ENCODE results near the gene SPEF1.

SPEF1 gene

DNA sequence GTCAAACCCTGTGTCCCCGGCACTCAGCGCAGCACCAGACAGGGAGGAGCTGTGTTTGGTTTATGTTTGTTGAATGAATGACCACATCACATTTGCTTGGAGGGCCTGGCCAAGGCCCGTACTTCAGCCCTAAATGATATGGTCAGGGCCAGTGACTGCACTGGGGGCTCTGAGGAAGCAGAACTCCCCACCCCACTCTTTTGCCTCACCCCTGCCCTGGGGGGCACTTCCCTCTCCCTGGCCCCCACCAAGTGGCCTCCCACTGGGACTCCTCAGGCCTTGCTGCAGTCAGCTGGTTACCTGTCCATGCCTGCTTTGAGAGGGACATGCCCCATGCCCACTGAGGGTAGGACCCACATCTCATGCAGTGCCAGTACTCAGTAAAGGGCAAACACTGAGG lies 16.6 kb downstream of the SPEF1 start:
- no peak for DNase-seq

DNA sequence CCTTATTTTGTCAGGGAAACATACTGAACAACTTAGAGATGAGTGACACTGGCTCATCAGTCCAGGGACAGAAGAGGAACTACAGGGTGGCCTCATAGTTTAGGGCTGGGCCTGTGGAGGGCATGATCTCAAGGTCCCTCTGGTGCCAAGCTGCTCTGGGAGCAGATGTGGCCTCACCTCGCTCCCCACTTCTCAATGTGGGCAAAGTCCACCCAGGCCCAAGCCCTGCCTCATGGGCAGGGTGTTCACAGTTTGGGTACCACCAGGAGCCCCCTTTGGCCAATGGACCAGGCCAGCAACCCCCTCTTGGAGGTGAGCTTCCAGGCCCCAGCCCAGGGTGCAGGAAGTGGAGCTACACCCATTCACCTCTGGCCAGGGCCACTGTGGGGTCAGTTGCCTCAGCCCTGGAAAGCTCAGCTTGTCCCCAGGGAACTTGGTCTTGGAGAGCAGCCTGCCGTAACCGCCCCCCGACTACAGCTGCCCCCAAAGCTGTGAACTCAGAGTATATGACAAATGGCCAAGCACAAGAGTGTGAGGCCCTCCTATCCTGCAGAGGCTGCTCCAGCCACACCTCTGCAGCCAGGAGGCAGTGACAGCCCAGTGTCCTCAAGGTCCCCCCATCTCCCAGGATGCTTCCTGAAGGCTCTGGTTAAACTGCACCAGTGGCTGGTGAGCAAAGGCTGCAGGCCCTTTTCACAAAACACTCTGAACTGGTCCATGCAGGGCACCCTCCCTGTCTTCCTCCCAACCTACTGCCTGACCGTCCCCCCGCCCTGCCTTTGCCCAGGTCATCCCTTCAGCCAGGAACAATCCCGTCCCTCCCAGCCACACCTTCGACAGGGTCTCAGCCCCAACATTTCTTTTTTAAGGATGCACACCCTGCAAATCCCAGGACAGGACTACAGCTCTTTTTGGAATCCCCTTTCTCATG lies 17.3 kb downstream of the SPEF1 start:
- no peak for DNase-seq

DNA sequence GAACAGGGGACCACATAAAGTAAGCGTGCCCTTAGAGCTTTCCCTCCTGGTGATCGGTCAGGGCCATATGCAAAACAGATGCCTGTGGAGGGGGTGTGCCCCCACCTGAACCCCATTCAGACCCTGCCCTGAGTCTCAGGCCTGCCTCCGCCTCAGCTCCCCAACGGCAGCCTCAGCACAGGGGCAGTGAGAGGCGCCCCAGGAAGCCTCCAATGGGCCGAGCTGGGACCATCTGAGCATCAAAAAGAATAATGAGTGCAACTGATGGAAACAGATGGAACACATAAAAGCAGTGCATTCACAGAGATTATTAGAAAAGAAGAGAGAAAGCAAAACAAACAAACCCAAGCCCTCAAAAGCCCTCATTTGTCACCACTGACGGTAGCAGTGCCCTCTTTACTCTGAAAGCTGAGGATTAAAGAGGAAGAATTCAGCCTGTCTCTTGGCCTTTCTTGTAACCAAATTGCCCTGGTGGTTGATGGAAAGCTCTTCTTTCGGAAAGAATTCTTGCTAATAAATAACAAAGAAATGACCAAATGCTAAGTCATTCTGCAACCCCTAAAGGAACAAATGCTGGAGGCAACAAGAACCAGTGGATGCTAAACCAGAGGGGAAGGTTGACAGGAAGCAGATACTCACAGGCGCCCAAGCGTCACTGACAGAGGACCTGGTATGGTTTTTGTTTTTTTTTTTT lies 20.4 kb downstream of the SPEF1 start:
- DNase-seq: no peak

DNA sequence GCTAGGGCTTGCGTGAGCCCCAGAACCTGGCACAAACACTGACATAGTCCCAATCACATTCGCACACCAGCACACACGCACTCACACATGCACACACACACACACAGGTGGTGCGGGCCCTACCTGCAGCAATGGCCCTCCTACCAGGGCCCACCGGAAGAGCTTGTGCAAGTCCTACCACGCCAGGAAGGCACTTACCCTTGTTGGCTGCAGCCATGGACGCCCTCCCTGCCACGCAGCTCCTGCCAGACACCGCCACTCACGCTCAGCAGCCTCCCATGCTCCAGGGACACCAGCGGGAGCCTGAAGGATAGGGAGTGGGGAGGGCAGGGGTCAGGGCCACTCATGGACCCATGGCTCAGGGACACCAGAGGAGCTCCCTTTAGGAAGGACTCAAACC lies 21.4 kb downstream of the SPEF1 start:
- DNase-seq: no peak

DNA sequence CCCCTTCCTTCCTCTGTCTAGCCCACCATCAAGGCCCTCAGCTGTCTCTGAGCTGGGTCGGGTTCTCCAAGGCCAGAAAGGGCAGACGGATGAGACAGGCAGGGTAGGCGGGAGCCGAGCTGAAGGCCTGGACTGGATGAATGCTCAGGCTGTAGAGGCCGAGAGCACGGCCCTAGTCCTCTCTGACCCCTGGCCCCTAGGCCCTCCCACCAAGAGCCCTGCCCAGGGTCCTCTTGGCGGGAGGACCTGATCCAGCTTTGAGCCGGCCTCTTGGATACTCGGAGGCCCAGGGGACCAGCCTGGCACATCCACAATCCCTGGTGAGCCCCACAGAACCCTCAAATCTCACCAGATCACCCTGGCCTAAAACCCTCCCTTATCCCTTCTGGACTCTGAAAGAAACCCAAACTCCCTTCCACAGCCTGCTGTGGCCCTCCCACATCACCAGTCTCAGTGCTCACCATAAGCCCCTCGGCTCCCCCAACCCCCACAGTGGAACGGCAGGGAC lies 21.9 kb downstream of the SPEF1 start:
- no peak for DNase-seq

DNA sequence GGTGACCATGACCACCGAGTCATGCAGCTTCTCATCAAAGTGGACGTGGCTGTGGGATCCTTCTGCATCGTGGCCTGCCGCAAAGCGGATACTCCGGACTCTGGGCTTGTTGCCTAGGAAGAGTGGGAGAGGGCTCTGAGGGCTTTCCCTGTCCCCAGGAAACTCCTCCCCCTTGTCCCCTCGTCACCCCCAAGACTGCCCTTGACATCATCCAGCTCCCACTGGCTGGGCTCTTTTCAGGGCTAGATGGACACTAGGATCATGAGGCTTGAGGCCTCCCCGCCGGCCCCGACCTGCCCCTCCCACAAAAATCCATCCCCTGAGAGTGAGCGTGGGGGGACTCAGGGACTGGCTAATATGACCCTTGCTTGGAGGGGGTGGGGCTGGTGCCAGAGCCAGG lies 22.7 kb downstream of the SPEF1 start:
- no peak for DNase-seq

DNA sequence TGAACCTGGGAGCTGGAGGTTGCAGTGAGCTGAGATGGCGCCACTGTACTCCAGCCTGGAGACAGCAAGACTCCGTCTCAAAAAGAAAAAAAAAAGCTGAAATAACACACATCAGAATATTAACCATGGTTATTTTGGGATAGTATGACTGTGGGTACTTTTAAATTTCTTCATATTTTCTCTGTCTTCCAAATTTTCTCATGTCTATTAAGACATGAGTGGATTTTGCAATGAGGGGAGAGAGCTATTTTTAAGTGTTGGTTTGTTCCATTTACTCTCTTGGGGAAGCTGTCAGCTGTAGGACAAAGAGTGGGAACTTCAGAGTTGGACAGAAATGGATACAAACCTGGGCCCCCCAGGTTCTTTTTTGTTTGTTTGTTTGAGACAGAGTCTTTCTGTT lies 24.0 kb downstream of the SPEF1 start:
- no peak for DNase-seq

DNA sequence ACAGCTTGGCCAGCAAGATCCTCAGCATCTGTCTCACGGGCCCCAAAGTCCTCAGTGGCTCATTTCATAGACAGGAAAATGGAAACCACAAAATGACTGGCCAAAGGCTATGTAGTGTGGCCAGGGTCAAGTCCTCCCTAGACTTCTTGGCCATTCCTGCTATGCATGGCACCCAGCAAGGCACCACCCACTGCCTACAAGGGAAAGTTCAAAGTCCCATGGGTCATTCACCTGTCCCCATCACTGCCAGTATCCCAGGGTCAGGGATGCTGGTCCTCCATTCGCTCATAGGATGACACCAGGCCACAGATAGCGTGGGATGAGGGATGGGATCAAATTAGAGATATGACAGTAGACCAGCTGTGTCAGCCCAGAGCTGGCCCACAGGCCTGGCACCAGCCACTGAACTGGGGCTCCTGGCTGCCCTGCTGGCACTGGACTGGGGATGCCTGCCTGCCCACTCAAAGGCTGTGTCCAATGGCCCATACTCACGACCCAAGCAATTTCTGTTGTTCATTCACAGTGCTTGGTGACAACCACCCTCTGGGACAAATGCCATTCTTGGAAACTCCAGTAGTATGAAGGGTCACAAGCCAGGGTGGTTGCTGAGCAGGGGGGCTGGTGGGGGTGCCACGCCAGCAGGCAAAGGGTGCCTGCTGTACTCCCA lies 25.3 kb downstream of the SPEF1 start:
- DNase-seq: no peak

DNA sequence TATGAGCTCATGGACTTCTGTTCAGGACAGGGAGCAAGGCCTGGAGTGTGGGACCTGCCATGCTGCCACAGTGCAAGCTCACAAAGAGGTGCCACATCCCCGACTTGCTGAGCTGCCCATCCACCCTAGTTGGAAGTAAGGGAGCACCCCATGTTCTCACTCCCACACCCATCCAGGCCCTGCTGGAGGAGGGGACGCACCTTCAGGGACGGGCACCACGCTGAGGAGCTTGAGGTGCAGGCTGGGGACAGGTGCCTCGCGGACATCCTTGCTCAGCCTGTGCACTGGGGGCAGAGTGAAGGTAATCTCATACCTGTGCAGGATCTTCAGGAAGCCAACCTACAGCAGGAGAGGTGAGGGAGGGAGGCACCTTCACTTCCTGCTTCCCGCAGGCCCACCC lies 26.0 kb downstream of the SPEF1 start:
- no peak for DNase-seq

DNA sequence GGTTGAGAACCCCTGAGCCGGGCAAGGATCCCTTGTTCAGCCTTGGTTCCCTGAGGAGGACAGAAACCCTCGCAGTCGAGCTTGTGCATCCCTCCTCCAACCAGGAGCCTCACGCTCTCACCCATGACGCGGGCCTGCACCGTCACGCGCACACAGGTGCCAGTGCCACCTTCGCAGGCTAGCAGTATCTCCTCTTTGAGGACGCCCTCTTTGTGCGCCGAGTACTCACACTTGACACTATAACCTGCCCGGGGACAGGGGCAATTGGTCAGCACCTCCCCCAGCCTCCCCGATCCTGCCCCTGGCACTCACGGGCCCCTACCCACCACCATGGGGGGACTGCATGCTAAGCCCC lies 27.0 kb downstream of the SPEF1 start:
- DNase-seq: no peak

DNA sequence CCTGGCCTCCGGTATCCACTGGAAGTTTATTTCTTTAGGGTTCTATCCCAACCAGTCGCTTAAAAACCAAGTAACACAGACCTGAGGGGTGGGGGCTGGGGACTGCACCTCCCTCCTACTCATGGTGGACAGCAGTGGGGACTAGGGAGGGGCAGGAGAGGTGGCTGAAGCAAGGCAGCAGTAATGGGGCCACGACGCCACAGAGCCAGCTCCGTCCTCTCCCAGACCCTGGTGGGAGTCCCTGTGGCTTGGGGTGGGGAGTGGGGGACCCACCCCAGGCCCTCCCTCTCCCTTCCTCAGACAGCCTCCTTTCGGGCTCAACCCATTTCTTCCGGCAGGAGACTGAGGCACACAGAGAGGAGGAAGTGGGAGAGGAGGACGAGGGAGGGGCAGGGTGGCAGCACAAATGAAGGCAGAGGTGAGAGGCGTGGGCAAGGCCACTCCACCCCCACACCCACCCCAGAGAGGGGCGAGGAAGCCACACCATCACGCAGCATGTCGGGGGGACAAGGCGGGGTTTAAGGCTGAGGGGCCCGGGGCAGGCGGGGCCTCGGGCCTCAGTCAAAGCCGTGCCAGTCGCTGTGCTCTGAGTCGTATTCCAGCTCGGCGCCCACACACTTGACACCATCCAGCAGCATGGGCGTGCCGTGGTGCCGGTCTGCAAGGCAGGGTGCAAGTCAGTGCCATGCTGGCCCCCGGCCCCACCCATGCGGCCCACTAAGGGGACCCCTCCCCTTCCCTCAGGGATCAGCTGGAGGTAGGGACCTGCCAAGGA lies 27.6 kb downstream of the SPEF1 start:
- no peak for DNase-seq

DNA sequence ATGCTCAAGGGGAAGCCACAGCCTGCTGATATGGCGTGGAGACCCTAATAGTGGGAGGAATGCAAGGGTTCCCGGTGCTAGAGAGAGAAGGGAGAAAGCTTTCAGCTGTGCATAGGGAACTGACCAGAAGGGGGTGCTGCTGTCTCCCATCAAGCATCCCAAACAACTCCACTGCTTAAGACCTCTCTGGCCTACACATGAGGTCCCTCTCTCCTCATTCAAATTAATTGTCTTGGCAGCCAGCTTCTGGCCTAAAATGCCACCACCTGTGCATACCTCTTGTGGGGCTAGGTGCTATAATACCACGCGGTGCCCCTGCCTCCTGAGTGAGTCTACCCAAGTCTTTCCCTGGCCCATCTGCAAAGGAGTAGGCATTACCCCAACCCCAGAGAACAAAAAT lies 28.1 kb downstream of the SPEF1 start:
- peak; percentile 22 to 55 for DNase-seq

DNA sequence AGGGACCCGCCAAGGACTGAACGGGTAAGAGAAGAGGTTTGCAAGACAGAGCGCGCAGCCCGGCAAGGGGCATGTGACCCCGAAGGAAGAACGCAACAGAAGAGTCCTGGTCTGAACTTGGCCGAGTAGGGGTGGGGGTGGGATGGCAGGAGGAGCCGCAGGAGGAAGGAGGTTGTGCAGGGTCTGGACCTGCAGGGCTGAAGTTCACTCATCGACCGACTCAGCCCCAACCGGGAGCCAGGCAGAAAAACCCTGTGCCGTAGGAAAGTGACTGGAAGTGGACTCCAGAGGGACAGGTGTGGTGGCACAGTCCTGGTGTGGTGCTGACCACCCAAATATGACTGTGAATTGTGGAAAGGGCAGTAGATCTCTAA lies 28.9 kb downstream of the SPEF1 start:
- no peak for DNase-seq

DNA sequence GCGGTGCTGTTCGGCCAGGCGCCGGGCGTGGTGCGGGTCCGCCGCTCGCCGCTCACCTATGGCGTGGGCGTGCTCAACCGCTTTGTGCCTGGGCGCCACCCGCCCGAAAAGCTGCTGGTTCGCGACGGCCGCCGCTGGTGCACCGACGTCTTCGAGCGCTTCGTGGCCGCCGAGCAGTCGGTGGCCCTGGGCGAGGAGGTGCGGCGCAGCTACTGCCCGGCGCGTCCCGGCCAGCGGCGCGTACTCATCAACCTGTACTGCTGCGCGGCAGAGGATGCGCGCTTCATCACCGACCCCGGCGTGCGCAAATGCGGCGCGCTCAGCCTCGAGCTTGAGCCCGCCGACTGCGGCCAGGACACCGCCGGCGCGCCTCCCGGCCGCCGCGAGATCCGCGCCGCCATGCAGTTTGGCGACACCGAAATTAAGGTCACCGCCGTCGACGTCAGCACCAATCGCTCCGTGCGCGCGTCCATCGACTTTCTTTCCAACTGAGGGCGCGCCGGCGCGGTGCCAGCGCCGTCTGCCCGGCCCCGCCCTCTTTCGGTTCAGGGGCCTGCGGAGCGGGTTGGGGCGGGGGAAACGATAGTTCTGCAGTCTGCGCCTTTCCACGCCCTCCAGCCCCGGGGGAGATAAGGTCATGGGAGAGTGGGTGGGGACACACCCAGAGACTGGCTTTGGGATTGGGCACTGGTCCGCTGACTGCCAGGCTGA lies 29.4 kb downstream of the SPEF1 start:
- no peak for DNase-seq

DNA sequence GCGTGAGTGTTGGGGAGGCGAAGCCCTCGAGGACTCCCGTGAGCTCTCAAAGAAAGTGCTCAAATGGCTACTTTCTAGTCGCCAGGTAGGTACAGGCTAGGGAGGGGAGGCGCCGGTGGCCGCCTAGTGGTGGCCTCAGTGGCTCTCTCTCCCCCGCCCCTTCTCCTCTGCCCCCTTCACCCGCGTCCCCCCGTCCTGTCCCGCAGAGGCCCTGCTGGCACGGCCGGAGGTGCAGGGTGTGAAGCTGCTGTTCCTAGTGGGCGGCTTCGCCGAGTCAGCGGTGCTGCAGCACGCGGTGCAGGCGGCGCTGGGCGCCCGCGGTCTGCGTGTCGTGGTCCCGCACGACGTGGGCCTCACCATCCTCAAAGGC lies 30.0 kb downstream of the SPEF1 start:
- no peak for DNase-seq

DNA sequence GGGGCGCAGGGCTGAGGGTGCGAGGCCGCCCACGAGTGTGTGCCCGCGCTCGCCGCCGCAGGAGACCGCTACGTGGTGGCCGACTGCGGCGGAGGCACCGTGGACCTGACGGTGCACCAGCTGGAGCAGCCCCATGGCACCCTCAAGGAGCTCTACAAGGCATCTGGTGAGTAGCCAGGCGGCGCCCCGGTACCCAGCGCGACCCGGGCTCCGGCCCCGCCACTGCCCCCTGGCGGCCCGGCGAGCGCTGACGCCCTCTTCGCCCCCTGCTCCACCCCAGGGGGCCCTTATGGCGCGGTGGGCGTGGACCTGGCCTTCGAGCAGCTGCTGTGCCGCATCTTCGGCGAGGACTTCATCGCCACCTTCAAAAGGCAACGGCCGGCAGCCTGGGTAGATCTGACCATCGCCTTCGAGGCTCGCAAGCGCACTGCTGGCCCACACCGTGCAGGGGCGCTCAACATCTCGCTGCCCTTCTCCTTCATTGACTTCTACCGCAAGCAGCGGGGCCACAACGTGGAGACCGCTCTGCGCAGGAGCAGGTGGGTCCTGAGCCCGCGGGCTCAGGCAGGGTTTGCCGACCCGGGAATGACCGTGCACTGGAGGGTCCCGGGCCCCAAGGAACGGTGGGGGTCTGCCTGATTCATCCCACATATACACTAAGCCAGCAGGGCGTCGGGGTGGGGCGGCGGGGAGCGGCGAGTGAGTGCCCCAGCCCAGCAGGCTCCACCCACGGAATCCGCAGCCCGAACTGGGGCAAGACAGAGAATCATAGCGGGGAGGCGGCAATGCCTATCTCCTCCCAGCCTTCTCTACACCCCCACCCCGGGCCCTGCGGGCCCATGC lies 31.3 kb downstream of the SPEF1 start:
- DNase-seq: peak; percentile 47 to 79

DNA sequence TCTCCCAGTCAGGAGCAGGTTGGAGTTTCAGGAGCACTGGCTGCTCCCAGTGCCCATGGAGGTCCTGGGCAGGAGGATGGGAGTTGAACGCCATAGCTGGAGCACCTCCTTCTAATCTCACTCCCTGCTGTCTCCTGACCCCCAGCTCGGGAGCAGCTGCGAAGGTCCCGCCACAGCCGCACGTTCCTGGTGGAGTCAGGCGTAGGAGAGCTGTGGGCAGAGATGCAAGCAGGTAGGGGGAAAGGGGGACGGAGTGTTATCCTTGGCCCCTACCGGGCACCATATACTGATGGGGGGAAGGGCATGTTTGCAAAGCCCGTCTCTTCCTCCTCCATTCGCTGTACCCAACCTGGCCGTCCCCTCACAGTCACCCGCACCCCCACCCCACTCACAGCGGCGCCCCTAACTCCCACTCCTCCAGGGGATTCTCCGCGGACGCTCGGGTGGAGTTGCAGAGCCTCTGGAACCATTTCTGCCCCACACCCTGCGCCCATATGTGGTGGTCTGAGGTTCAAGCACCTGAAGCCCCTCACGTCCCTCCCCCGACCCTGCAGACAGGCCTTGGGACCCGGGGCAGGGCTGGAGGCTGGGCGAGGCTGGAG lies 32.1 kb downstream of the SPEF1 start:
- DNase-seq: no peak

DNA sequence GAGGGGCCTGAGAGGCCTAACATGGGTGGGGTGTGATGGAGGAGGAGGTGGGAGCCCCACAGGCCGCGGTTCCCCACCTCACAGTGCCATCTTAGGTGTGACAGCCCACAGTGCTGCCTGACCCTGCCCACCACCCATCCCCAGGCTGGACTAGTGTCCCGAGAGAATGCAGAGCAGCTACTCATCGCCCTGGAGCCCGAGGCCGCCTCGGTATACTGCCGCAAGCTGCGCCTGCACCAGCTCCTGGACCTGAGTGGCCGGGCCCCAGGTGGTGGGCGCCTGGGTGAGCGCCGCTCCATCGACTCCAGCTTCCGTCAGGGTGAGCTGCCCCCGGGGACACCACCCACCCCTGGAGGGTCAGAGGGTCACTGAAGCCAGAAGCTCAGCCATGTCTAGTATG lies 33.2 kb downstream of the SPEF1 start:
- DNase-seq: no peak

DNA sequence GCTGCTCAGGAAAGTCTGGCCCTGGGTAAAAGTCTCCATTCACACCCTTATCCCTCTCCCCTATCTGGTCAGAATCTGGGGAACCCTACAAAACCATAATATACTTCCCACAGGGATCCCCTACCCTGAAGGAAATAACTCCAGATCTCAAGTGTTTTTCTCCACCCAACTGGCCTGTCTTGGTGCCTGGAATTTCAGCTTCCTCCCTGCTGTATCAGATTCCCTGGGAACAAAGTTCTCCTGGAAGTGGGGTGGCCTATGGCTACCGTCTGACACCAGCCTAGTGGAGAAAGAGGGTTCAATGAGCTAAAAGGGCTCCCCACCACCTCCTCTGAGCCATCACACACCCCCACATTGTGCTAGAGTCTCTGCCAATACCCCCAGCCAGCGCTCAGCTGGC lies 33.8 kb downstream of the SPEF1 start:
- no peak for DNase-seq

DNA sequence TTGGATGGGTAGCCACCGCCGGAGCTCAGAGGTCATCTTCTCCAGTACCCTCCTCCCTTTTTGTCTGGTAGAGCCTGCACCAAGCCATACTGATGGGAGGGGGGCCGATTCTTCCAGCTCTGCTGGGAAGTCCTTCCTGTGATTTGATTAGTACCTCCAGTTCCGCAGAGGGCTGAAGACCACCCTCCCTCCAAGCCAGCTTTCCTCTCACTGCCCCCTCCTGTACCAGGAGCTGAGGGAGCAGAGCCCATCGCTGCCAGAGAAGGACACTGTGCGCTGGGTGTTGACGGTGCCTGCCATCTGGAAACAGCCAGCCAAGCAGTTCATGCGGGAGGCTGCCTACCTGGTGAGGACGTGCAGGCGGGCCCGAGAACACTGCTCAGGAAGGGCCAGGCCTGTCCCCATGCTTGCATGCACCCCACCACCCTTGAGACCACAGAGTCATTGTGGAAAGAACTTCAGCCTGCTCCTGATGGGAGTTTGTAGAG lies 35.5 kb downstream of the SPEF1 start:
- DNase-seq: no peak
